MG63 (cell line): ENCODE measurements around the gene TANK. TPM values are rescaled to one million over a fixed set of nuclear protein-coding genes. Genes with fewer than 3 reads are reported as not detected.
A peak's percentile ranks its signal among the peaks of the same experiment; 100 is the strongest.
"Not testable (repeated sequence)": the region's sequence is repeated elsewhere in the genome, so short reads cannot be mapped to it uniquely, and the experiment has no call there.

ENCODE experiments used
- DNase-seq: peaks from one replicate; pipeline ENCODE4 v3.0.0-alpha.2; 2020
- H3K27me3 ChIP-seq: fragments of 250-450 bp; sonication (Bioruptor Pico); 2 replicates; pipeline ENCODE4 v1.5.1; 2020; ENCODE audit warnings: mild to moderate bottlenecking, moderate library complexity
- H3K36me3 ChIP-seq: fragments of 250-450 bp; sonication (Bioruptor Pico); 2 replicates; pipeline ENCODE4 v1.5.1; 2020; ENCODE audit warnings: mild to moderate bottlenecking, moderate library complexity
- H3K4me3 ChIP-seq: fragments of 250-450 bp; sonication (Bioruptor Pico); 2 replicates; pipeline ENCODE4 v1.5.1; 2020; ENCODE audit warnings: mild to moderate bottlenecking, moderate library complexity
- H3K9me3 ChIP-seq: fragments of 250-450 bp; sonication (Bioruptor Pico); 2 replicates; pipeline ENCODE4 v1.5.1; 2020; ENCODE audit warnings: mild to moderate bottlenecking, moderate library complexity
- total RNA-seq: library from RNA; depleted of rRNA; stranded (reverse); fragments of >200 nt; shearing (Covaris generic); gene quantifications from 2 replicates; pipeline ENCODE4 v1.2.3, GENCODE V29; 2014; ENCODE audit warnings: low replicate concordance; rRNA removed

Gene TANK
- total RNA-seq, 1 experiment from 2014 or later, result 30.7 TPM

- Histone ChIP-seq H3K36me3 (no peaks in the 10 kb centered on the region), H3K27me3 (no peaks in the 10 kb centered on the region; the same call in 1 of the 2 replicates), H3K9me3 (peaks cover 4% of the 10 kb centered on the region; the same call in 1 of the 2 replicates), H3K4me3 (no peak overlapping the region)
- no peak for DNase-seq
Measured at GRCh38 chr2:161269111-161269510, 108.9 kb downstream of the TANK start.

GRCh38 chr2:161273038-161273760 is 113.0 kb downstream of the TANK start:
- no peak for DNase-seq
- H3K27me3 ChIP-seq, result no peaks in the 10 kb centered on the region
- no peaks in the 10 kb centered on the region for H3K36me3 ChIP-seq
- no peak overlapping the region for H3K4me3 ChIP-seq
- peaks cover 4% of the 10 kb centered on the region; the same call in 1 of the 2 replicates for H3K9me3 ChIP-seq

- H3K4me3 ChIP-seq, H3K9me3 ChIP-seq, H3K36me3 ChIP-seq, H3K27me3 ChIP-seq, DNase-seq: not testable (repeated sequence)
Measured at GRCh38 chr2:161278564-161279229, 118.5 kb downstream of the TANK start.

GRCh38 chr2:161279230-161279815 is 119.1 kb downstream of the TANK start:
- not testable (repeated sequence) for H3K27me3 ChIP-seq, DNase-seq, H3K9me3 ChIP-seq, H3K4me3 ChIP-seq, H3K36me3 ChIP-seq

- DNase-seq, H3K4me3 ChIP-seq, H3K9me3 ChIP-seq, H3K27me3 ChIP-seq, H3K36me3 ChIP-seq: not testable (repeated sequence)
Measured at GRCh38 chr2:161280906-161281323, 120.7 kb downstream of the TANK start.

GRCh38 chr2:161281615-161282310 is 121.5 kb downstream of the TANK start:
- not testable (repeated sequence) for H3K36me3 ChIP-seq, H3K4me3 ChIP-seq, H3K9me3 ChIP-seq, H3K27me3 ChIP-seq
- DNase-seq, result peak; percentile 25

GRCh38 chr2:161282311-161282644 is 122.0 kb downstream of the TANK start:
- H3K27me3 ChIP-seq, H3K36me3 ChIP-seq, H3K4me3 ChIP-seq, H3K9me3 ChIP-seq, DNase-seq: not testable (repeated sequence)

- H3K4me3 ChIP-seq, result no peak overlapping the region
- DNase-seq, result no peak
- H3K9me3 ChIP-seq, result no peaks in the 10 kb centered on the region; the same call in 1 of the 2 replicates
- H3K27me3 ChIP-seq, result no peaks in the 10 kb centered on the region
- H3K36me3 ChIP-seq, result no peaks in the 10 kb centered on the region
Measured at GRCh38 chr2:161283926-161284325, 123.7 kb downstream of the TANK start.

Other genes starting within 250 kb of the TANK start
- gene PSMD14, start 148.0 kb downstream of the TANK start, total RNA-seq, result 230 and 306 TPM in 2 replicates